Activated naive CD8-positive, alpha-beta T cell treated with anti-CD3 and anti-CD28 coated beads, Interleukin-2, amount 50 U/mL, for 16 hours (primary cell): ENCODE results near the gene INPP5E.
A peak's percentile ranks its signal among the peaks of the same experiment; 100 is the strongest.

Experiments used
- DNase-seq: peaks from one replicate; pipeline ENCODE4 v3.0.0-alpha.2; 2020; ENCODE audit warnings: low read depth, low spot score

INPP5E gene

DNA sequence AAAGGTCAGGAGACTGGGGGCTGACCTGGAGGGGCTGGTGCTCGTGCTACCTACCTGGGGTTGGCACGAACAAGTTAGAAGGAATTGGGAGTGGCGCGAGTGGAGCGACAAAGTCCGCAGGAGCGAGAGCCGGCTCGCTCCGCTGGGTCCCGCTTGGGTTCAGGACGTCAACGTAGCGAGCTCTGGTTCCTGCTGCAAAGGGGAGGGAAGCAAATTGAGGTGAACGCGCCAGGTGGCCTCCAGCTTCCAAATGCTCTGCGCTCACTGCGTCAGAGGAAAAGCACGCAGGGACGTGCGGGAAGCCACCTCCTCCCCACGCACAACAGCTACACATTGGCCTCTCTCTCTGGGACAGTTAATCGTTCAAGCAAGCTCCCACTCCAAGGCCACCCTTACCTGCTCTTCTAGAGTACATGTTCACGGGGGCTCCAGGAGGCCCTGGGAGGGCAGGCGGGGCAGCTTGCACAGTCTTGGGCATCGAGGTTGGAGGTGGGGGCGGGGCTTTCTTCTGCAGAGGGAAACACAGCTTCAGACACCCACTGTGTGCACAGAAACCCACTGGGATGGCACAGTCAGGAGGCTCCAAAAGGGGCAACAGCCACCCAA, 7.6 kb upstream of the INPP5E start:
- no peak for DNase-seq

- no peak for DNase-seq
These were observed 6.2 kb upstream of the INPP5E start for GRCh38 chr9:136445799-136446198.

- no peak for DNase-seq
These were observed 4.5 kb upstream of the INPP5E start for GRCh38 chr9:136444102-136444501.

GRCh38 chr9:136443687-136444086, 4.0 kb upstream of the INPP5E start:
- DNase-seq = no peak

- no peak for DNase-seq
These were observed 3.4 kb upstream of the INPP5E start for GRCh38 chr9:136443087-136443486.

- DNase-seq = no peak
These were observed 2.6 kb upstream of the INPP5E start for GRCh38 chr9:136442265-136442664.

DNA sequence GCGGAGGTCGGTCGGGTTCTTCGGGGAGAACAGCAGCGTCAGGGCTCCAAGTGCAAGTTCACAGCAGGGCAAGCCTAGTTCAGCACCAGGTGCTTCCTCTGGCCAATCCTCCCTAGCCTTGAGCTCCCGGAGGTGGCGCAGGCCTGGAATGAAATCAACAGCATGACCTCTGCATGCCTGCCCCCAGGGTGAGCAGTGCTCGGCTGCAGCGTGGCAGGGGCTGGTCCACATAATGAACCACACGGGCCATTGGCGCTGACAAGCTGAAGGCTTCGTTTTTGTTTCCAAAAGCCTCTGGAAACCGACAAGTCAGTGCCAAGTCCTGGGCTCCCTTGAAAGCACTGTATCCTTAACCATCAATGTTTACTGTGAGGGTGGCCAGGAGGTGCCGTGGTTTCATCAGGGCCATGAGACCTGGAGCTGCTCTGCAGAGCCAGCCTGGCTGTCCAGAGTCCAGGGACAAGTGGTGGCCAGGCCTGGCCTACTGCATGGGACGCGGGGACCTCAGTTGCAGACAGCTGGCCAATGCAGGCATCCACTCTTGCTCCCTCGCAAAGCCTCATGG, 2.1 kb upstream of the INPP5E start:
- DNase-seq = no peak

- DNase-seq = no peak
These were observed 1.6 kb upstream of the INPP5E start for GRCh38 chr9:136441191-136441680.

- peak; percentile 9 for DNase-seq
These were observed 831 bp downstream of the INPP5E start for GRCh38 chr9:136438548-136439480.

DNA sequence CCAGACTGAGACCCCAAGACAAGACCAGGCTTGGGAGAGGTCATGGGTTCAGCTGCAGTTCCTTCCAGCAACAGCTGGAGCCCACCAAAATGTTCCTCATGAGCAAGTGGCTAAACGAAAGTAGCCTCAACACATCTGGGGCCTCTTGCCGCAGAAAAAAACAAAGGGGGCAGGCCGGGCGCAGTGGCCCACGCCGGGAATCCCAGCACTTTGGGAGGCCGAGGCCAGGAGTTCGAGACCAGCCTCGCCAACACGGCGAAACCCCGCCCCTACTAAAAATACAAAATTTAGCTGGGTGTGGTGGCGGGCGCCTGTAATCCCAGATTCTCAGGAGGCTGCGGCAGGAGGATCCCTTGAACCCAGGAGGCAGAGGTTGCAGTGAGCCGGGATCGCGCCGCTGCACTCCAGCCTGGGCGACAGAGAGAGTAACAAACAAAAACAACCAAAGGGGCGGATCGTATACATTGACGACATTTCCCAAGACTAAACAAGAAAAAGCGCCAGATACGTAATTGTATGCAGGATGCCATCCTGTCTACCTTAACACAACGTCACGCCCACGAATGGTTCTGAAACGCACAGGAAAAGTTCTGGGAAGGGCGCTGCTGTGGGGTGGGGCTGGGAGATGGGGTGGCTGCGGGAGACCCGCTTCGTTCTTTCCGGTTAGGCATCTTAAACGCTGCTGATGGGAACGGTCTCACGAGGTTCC, 1.7 kb downstream of the INPP5E start:
- no peak for DNase-seq

- no peak for DNase-seq
These were observed 2.2 kb downstream of the INPP5E start for GRCh38 chr9:136437430-136437829.

GRCh38 chr9:136436055-136436634, 3.5 kb downstream of the INPP5E start:
- DNase-seq = no peak

DNA sequence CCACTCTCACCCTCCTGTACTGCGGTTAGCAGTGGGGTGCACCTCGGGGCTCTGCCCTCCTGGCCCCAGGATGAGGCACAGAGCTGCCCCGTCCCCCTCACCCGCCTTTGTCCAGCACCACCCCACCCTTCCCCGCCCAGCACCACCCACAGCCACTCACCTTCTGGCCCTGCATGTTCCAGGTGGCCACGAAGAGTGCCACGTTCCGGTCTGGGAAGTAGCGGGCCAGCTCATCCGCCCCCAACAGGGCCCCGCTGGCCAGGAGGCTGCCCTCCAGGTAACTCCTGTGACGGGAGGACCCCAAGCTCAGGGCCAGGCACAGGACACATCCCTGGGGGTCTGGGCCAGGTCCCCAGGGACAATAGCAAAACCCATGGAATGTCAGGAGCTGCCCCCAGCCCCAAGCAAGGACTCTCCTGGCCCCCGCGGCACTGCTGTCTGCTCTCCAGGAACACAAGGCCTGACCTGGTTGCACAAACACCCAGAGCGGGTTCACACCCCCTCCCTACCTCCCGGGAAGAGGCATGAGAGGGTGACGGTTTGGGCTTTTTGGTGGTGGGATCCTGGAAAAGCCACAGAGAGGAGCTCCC, 5.0 kb downstream of the INPP5E start:
- no peak for DNase-seq

- DNase-seq = no peak
These were observed 5.6 kb downstream of the INPP5E start for GRCh38 chr9:136433849-136434579.

- no peak for DNase-seq
These were observed 6.5 kb downstream of the INPP5E start for GRCh38 chr9:136433043-136433715.

DNA sequence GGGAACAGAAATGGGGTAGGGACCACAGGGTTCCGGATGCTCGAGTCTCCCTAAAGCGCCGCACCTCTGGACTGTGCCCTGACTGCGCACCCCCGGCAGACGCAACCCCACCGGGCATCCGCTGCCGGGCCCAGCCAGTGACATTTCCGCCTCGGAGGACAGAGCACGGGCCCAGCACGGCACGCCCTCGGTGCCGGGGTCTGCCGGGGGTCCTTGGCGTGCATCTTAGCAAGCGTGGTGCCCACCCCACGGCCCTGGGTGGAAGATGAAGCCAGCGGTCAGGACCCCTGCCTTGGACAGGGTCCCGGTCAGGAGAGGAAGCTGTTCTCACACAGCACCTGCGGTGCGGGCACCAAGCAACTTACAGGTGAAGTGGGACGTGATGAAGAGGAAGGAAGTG, 7.1 kb downstream of the INPP5E start:
- DNase-seq = no peak

GRCh38 chr9:136431782-136432350, 7.8 kb downstream of the INPP5E start:
- DNase-seq = no peak

DNA sequence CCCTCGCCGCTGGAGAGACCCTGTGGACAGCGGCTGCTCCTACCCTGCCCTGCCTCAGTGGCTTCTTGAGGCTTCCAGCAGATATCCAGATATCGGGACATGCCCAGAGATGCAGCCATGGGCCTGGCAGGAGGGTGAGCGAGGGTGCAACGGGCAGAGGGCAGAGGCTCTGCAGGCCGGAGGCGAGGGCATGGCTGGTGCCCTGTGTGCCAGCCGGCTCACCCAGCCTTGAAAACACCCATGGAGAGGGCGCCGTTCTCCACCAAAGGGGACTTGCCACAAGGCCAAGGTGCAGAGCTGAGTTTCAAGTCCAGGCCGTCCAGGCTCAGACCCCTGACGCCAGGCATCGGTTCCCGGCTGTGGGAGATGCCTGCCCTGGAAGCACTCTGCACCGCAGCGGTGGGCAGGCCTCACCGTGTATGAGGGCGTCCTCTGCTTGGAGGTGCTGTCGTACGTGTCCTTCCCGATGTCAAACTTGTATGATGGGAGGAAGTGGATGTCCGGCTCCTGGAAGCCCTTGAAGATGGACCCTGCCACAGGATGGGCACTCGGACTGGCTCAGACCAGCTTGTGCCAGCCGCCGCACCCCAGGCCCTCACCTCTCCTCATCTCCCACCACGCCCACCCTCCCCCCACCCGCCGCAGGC, 8.9 kb downstream of the INPP5E start:
- no peak for DNase-seq
